Large intestine (tissue), 3 donors: ENCODE results near the gene STARD3NL. TPM values are rescaled to one million over a fixed set of nuclear protein-coding genes. Genes with fewer than 3 reads are reported as not detected.

ENCODE experiments used
- DNase-seq, 2 donors: peaks; one replicate each; pipeline versions ENCODE4 v3.0.0 to v3.0.0-alpha.2; 2013
- H3K27ac ChIP-seq: one replicate; pipeline ENCODE4 v1.5.1; 2013; ENCODE audit warnings: low read length
- H3K27me3 ChIP-seq: 2 replicates; pipeline ENCODE4 v1.6.1; 2013; ENCODE audit warnings: low read length; ENCODE audit not compliant: control insufficient read depth, insufficient read depth
- H3K36me3 ChIP-seq: 2 replicates; pipeline ENCODE4 v1.6.1; 2013; ENCODE audit warnings: low read length; ENCODE audit not compliant: control insufficient read depth, insufficient read depth
- H3K4me1 ChIP-seq: one replicate; pipeline ENCODE4 v1.6.1; 2013; ENCODE audit warnings: low read length; ENCODE audit not compliant: control insufficient read depth, insufficient read depth
- H3K4me3 ChIP-seq: one replicate; pipeline ENCODE4 v1.5.1; 2013; ENCODE audit warnings: low read length
- H3K9me3 ChIP-seq: one replicate; pipeline ENCODE4 v1.6.1; 2013; ENCODE audit warnings: mild to moderate bottlenecking, low read depth, low read length, moderate library complexity; ENCODE audit not compliant: control insufficient read depth
- WGBS: methylation state at CpG from one replicate; pipeline ENCODE4 v1.1.5; 2013; ENCODE audit warnings: low lambda C conversion rate; ENCODE audit not compliant: insufficient coverage; 5-methylcytosine and 5-hydroxymethylcytosine counted together
- polyA plus RNA-seq: library from polyadenylated mRNA; unstranded; fragments of 120-200 nt; gene quantifications from one replicate; pipeline ENCODE4 v1.2.1, GENCODE V29; 2013

STARD3NL gene
- polyA plus RNA-seq, 1 donor: 34.0 TPM

- Histone ChIP-seq H3K4me3 (no peak overlapping the region), H3K9me3 (no peaks in the 10 kb centered on the region), H3K36me3 (no peaks in the 10 kb centered on the region), H3K4me1 (no peaks in the 10 kb centered on the region), H3K27me3 (no peaks in the 10 kb centered on the region), H3K27ac (no peak overlapping the region)
- DNase-seq: no peak
- WGBS: 80% methylated on average over 1 of the region's 6 CpGs
These were observed 98.2 kb downstream of the STARD3NL start for GRCh38 chr7:38276096-38276877.

DNA sequence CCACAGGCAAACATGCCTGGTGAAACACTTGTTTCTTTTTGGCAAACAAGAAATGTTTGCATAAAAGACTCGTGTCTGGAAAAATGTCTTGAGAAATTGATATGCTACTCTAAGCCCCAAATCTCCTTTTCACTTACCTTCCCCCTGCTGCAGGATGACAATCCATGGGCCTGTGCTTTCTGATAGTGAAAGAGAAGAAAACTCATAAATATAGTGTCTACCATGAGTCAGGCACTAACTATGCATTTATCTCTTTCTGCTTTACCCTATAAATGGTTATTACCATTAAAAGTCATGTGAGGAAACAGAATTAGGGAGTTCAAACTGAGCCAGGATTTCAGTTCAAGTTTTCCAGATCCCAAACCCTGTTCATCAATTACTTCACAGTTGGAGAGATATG lies 102.0 kb downstream of the STARD3NL start:
- Histone ChIP-seq H3K4me3 (no peak overlapping the region), H3K4me1 (no peaks in the 10 kb centered on the region), H3K36me3 (no peaks in the 10 kb centered on the region), H3K9me3 (no peaks in the 10 kb centered on the region), H3K27me3 (no peaks in the 10 kb centered on the region), H3K27ac (no peak overlapping the region)
- no CpG with 5 or more reads among the region's 1 CpG for WGBS
- DNase-seq: no peak
